K562 treated with DMSO at 1 percent for 48 hours (cell line): Measurements from ENCODE around the gene LRRC71. TPM values are rescaled to one million over a fixed set of nuclear protein-coding genes. Genes with fewer than 3 reads are reported as not detected.

Experiments used
- total RNA-seq: library from RNA; unstranded; fragments of 300-600 nt; gene quantifications from 2 replicates; pipeline ENCODE4 v1.2.3, GENCODE V29; 2022; ENCODE audit warnings: low replicate concordance; ENCODE audit errors: extremely low read depth

The LRRC71 gene
- not detected in 2 replicates for total RNA-seq

GRCh38 chr1:156920233-156921052, at the start of gene LRRC71:
Gene LRRC71 (plus strand): TSS chr1:156920632. CDS start chr1:156920804, 172 bp downstream.

GRCh38 chr1:156893048-156893953, 27.1 kb upstream of the LRRC71 start, which contains the start of gene PEAR1:
Gene PEAR1 (plus strand): TSS chr1:156893718. CDS start chr1:156903927, 10,209 bp downstream.

Other genes starting within 250 kb of the LRRC71 start
- gene NES, start 243.2 kb upstream of the LRRC71 start, total RNA-seq = not detected in 2 replicates
- gene CRABP2, start 215.0 kb upstream of the LRRC71 start, total RNA-seq = not detected in 2 replicates
- gene METTL25B, start 192.2 kb upstream of the LRRC71 start, total RNA-seq = not detected in 2 replicates
- gene ISG20L2, start 191.9 kb upstream of the LRRC71 start, total RNA-seq = not detected in 2 replicates
- not detected in 2 replicates for gene MRPL24, start 179.5 kb upstream of the LRRC71 start, total RNA-seq
- not detected in 2 replicates for gene HDGF, start 169.0 kb upstream of the LRRC71 start, total RNA-seq
- gene PRCC, start 153.1 kb upstream of the LRRC71 start, total RNA-seq = not detected in 2 replicates
- gene SH2D2A, start 103.8 kb upstream of the LRRC71 start, total RNA-seq = not detected in 2 replicates
- gene INSRR, start 61.5 kb upstream of the LRRC71 start, total RNA-seq = not detected in 2 replicates
- not detected in 2 replicates for gene NTRK1, start 59.8 kb upstream of the LRRC71 start, total RNA-seq
- not detected in 2 replicates for gene PEAR1, start 26.9 kb upstream of the LRRC71 start, total RNA-seq
- not detected in 2 replicates for gene ARHGEF11, start 125.1 kb downstream of the LRRC71 start, total RNA-seq
- gene ETV3L, start 179.2 kb downstream of the LRRC71 start, total RNA-seq = not detected in 2 replicates
- not detected in 2 replicates for gene ETV3, start 217.8 kb downstream of the LRRC71 start, total RNA-seq